Gastroesophageal sphincter (tissue), 4 donors: ENCODE measurements around the gene HCFC1. TPM values are rescaled to one million over a fixed set of nuclear protein-coding genes. Genes with fewer than 3 reads are reported as not detected.

Source experiments
- ATAC-seq: fragments of 150-250 bp; one replicate; pipeline ENCODE4 v1.9.1; 2016; ENCODE audit warnings: mild to moderate bottlenecking, moderate library complexity
- H3K27ac ChIP-seq, 4 donors: fragments of 200-600 bp; sonication (generic) in 3 of 4; 1 replicate in 3 of 4; 2 replicates in 1 of 4; pipeline ENCODE4 v1.5.1; 2016 to 2019
- H3K27me3 ChIP-seq: fragments of 200-600 bp; sonication (generic); one replicate; pipeline ENCODE4 v1.5.1; 2019
- H3K36me3 ChIP-seq, 2 donors: fragments of 200-600 bp; sonication (generic); one replicate each; pipeline ENCODE4 v1.5.1; 2019; ENCODE audit warnings: control low read depth in 1 of 2
- H3K4me1 ChIP-seq, 3 donors: fragments of 200-600 bp; sonication (generic); 1 replicate in 2 of 3; 2 replicates in 1 of 3; pipeline ENCODE4 v1.5.1; 2016 to 2019; ENCODE audit warnings: control low read depth in 2 of 3
- H3K4me3 ChIP-seq, 2 donors: fragments of 200-600 bp; sonication (generic); one replicate each; pipeline ENCODE4 v1.5.1; 2019; ENCODE audit warnings: mild to moderate bottlenecking in 1 of 2, moderate library complexity in 1 of 2
- H3K9me3 ChIP-seq, 3 donors: fragments of 200-600 bp; sonication (generic); one replicate each; pipeline ENCODE4 v1.5.1; 2017 to 2019; ENCODE audit warnings: control low read depth in 2 of 3
- CTCF ChIP-seq, 4 experiments: fragments of 200-600 bp in 2 of 4; fragments of 450-650 bp in 2 of 4; sonication (generic) in 1 of 4; IDR thresholded peaks; one replicate each; pipeline ENCODE4 v1.5.1; 2017 to 2019; ENCODE audit warnings: antibody characterized with exemption in 4 of 4, mild to moderate bottlenecking in 2 of 4, moderate library complexity in 2 of 4
- EP300 ChIP-seq: sonication (generic); formaldehyde crosslinking; IDR thresholded peaks from one replicate; pipeline ENCODE4 v1.6.1; 2017; ENCODE audit warnings: antibody characterized with exemption, mild to moderate bottlenecking
- POLR2A ChIP-seq, 2 donors: fragments of 450-650 bp; IDR thresholded peaks; one replicate each; pipeline ENCODE4 v1.6.1; 2017; ENCODE audit warnings: antibody characterized with exemption in 2 of 2, mild to moderate bottlenecking in 2 of 2, moderate library complexity in 1 of 2
- POLR2AphosphoS5 ChIP-seq: sonication (generic); formaldehyde crosslinking; IDR thresholded peaks from one replicate; pipeline ENCODE4 v1.6.1; 2017; ENCODE audit warnings: antibody characterized with exemption
- WGBS, 2 donors: methylation state at CpG; one replicate each; pipeline ENCODE4 v1.1.5; 2018; ENCODE audit warnings: low coverage in 1 of 2; 5-methylcytosine and 5-hydroxymethylcytosine counted together
- total RNA-seq, 4 donors: library from RNA; depleted of rRNA; stranded (reverse); fragments of >200 nt; gene quantifications; one replicate each; pipeline ENCODE4 v1.1.0, GENCODE V29; 2016

HCFC1 gene
- total RNA-seq, 4 donors from 2014 or later: 32.9 to 94.4 (median 43.1) TPM

GRCh38 chrX:153927922-153928760, 43.5 kb downstream of the HCFC1 start:
- TF ChIP-seq CTCF (IDR thresholded peaks at IDR 0.05): peak in 3 of 4 experiments; percentile 22 to 45 (median 32)
- peak; percentile 12 for TF ChIP-seq POLR2AphosphoS5
- TF ChIP-seq EP300: no peak
- peak; percentile 88 to 90 for TF ChIP-seq POLR2A (IDR thresholded peaks at IDR 0.05)
- Histone ChIP-seq H3K36me3 (peaks cover 0 to 34% of the 10 kb centered on the region in 2 donors), H3K27ac (peak overlapping the region; percentile 88 to 96 (median 91)), H3K4me1 (peaks cover 0 to 56% (median 14%) of the 10 kb centered on the region in 3 donors), H3K9me3 (no peaks in the 10 kb centered on the region), H3K4me3 (peak overlapping the region; percentile 62 to 69), H3K27me3 (no peaks in the 10 kb centered on the region)
- WGBS, 2 donors: no CpG with 5 or more reads among the region's 76 CpGs
- peak; percentile 95 for ATAC-seq

GRCh38 chrX:153927672-153927921, 44.0 kb downstream of the HCFC1 start:
- peak overlapping the region; percentile 88 to 96 (median 91) for H3K27ac ChIP-seq
- H3K4me1 ChIP-seq: peaks cover 0 to 61% (median 16%) of the 10 kb centered on the region in 3 donors
- WGBS, 2 donors: 35% methylated on average over 2 of the region's 8 CpGs; no CpG with 5 or more reads in 1 of the 2 donors
- peaks cover 0 to 32% of the 10 kb centered on the region in 2 donors for H3K36me3 ChIP-seq
- no peak for ATAC-seq
- no peaks in the 10 kb centered on the region for H3K9me3 ChIP-seq
- H3K27me3 ChIP-seq: no peaks in the 10 kb centered on the region
- no peak for TF ChIP-seq POLR2AphosphoS5
- no peak for TF ChIP-seq EP300
- TF ChIP-seq CTCF (IDR thresholded peaks at IDR 0.05): no peak
- TF ChIP-seq POLR2A (IDR thresholded peaks at IDR 0.05): no peak
- peak overlapping the region; percentile 62 to 69 for H3K4me3 ChIP-seq

- no peak for TF ChIP-seq POLR2A (IDR thresholded peaks at IDR 0.05)
- TF ChIP-seq CTCF (IDR thresholded peaks at IDR 0.05): no peak
- no peak for TF ChIP-seq EP300
- TF ChIP-seq POLR2AphosphoS5: no peak
These were observed 44.6 kb downstream of the HCFC1 start for GRCh38 chrX:153926858-153927671.

GRCh38 chrX:153926552-153926857, 45.1 kb downstream of the HCFC1 start:
- TF ChIP-seq POLR2A (IDR thresholded peaks at IDR 0.05): no peak
- TF ChIP-seq CTCF (IDR thresholded peaks at IDR 0.05): no peak
- TF ChIP-seq EP300: no peak
- no peak for TF ChIP-seq POLR2AphosphoS5
- WGBS, 2 donors: no CpG with 5 or more reads among the region's 4 CpGs
- H3K4me3 ChIP-seq: peak overlapping the region in 1 of 2 donors; percentile 62
- no peak for ATAC-seq
- H3K27me3 ChIP-seq: no peaks in the 10 kb centered on the region
- H3K4me1 ChIP-seq: peaks cover 0 to 72% (median 21%) of the 10 kb centered on the region in 3 donors
- H3K9me3 ChIP-seq: no peaks in the 10 kb centered on the region
- peak overlapping the region; percentile 88 to 96 (median 91) for H3K27ac ChIP-seq
- peaks cover 0 to 21% of the 10 kb centered on the region in 2 donors for H3K36me3 ChIP-seq

More at GRCh38 chrX:153926858-153927671, 44.6 kb downstream of the HCFC1 start:
- no peak for ATAC-seq
- H3K4me1 ChIP-seq: peaks cover 0 to 67% (median 19%) of the 10 kb centered on the region in 3 donors
- peaks cover 0 to 27% of the 10 kb centered on the region in 2 donors for H3K36me3 ChIP-seq
- no peaks in the 10 kb centered on the region for H3K9me3 ChIP-seq
- peak overlapping the region; percentile 62 to 69 for H3K4me3 ChIP-seq
- 39% methylated on average over 13 of the region's 31 CpGs; no CpG with 5 or more reads in 1 of the 2 donors for WGBS, 2 donors
- H3K27ac ChIP-seq: peak overlapping the region; percentile 88 to 96 (median 91)
- H3K27me3 ChIP-seq: no peaks in the 10 kb centered on the region
